HG03558 (cell line): ENCODE measurements around the gene SLC4A1.

Experiments used
- ATAC-seq: cut with Tn5 transposase; IDR thresholded peaks from one replicate; pipeline ENCODE4 v1.9.1; 2021; ENCODE audit warnings: moderate number of reproducible peaks; ENCODE audit not compliant: unreplicated experiment; ENCODE audit errors: extremely low read depth

The SLC4A1 gene

GRCh38 chr17:44222112-44222869 is 45.6 kb downstream of the SLC4A1 start:
- no peak for ATAC-seq

DNA sequence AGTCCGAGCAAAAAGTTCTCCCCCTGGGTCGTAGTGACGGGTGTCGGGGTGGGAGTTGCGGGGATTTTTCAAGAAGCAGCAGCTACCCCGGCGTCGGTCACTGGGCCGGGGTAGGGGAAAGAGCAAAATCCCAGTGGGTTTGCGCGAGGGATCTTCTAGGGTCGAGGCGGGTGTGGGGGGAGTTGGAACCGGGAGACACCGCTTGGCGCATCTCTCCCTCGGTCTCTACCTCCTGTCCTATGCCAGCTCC is 46.1 kb downstream of the SLC4A1 start:
- no peak for ATAC-seq

GRCh38 chr17:44221084-44221861 is 46.7 kb downstream of the SLC4A1 start:
- ATAC-seq = no peak

GRCh38 chr17:44220213-44221083 is 47.5 kb downstream of the SLC4A1 start:
- ATAC-seq = no peak

GRCh38 chr17:44219616-44220212 is 48.2 kb downstream of the SLC4A1 start, which contains the start of gene UBTF:
Gene UBTF, minus strand, starts transcription at chr17:44219675. Its CDS starts 1,446 bp downstream, at chr17:44218229.
- no peak for ATAC-seq

DNA sequence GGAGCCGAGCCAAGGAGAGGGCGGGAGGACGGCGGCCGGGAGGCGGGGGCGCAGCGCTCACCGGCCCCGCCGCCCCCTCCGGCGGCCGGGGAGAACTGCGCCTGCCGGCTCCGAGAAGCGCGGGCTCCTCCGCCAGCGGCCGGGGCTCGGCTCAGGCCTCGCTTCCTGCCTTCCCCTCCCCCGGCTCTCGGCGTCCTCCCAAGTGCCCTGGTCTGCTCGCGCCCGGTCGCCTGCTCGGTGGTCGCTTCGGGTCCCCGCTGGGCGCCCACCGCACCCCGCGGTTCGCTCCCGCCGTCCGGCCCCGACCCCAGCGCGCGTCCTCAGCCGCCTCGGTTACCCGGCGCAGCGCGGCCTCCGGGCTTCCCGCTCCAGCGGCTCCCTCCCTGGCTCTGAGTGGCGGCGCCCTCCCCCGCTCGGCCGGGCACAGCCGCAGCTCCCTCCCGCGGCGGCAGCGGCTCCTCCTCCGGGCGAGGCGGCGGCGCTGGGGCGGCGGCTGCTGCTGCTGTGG is 48.8 kb downstream of the SLC4A1 start:
- no peak for ATAC-seq

GRCh38 chr17:44218344-44219107 is 49.4 kb downstream of the SLC4A1 start:
- ATAC-seq = no peak

DNA sequence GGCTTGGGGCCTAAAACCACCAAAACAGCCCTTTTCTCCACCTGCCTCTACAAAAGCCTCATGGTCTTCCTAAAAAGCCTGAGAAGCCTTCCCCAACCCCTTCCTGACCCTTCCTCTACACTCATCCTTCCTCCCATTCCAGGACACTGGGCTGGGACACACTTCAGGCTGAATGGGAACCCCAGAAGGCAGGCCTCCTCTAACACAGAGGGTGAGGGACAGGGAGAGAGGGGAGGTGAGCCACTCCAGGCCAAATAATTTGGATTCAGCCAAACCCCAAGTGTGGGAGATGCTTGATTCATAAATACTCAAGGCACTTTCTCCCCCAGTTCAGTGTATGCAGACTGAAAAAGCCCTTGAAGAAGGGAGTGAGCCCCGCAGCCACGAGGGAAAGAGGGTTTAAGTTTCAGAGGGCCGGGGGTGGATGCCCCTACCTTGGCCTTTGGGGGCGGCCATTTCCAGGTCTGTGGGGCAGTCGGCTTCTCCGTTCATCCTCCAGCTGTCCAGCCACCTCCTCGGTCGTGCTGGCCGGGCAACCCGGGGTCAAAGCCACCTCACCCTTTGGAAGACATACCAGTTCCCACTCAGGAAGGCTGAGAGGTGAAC is 50.1 kb downstream of the SLC4A1 start:
- no peak for ATAC-seq

DNA sequence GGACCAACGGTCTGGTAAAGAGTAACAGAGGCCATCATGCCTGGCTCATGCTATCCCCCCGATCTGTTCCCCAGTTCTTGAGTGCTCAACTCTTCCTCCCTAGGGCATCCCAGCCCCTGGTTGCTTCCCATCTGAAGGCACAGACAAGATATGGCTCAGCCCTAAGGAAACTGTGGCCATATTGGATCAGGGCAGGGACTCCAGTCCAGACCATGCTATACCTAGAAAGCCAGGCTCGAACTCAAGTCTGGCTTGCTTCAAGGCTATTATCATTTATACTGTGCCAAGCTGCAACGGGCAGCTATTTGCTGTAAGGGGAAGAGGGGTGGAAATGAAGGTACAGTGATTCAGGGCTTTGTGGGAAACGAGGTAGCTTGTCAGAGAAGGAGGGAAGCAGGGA is 51.2 kb downstream of the SLC4A1 start:
- no peak for ATAC-seq

GRCh38 chr17:44216173-44216572 is 51.8 kb downstream of the SLC4A1 start:
- no peak for ATAC-seq

DNA sequence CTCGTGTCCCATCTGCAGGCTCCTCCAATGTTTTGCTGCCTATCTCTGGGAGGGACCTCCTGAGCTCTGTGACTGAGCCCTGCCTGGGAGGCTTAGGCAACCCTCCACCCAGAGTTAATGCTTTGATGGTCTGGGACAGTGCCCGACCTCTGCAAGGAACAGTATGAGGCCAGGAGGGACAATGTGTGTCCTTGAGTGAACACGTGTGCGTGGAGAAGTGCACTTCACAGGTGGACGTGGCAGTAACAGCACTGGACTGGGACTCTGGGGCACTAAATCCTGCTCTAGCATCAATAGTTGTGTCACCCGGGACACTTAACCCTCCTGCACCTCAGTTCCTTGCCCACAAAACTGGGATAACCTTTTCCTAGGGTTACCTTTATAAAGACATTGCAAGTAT is 53.0 kb downstream of the SLC4A1 start:
- no peak for ATAC-seq

GRCh38 chr17:44214230-44214494 is 53.8 kb downstream of the SLC4A1 start:
- no peak for ATAC-seq

GRCh38 chr17:44213403-44214229 is 54.3 kb downstream of the SLC4A1 start:
- no peak for ATAC-seq

GRCh38 chr17:44212507-44213402 is 55.2 kb downstream of the SLC4A1 start:
- no peak for ATAC-seq

GRCh38 chr17:44211281-44212265 is 56.4 kb downstream of the SLC4A1 start:
- no peak for ATAC-seq

GRCh38 chr17:44210342-44211192 is 57.4 kb downstream of the SLC4A1 start:
- no peak for ATAC-seq
